B cell (primary cell): ENCODE data around the gene TRIO.

Experiments used
- CTCF ChIP-seq: fragments of 200-600 bp; IDR thresholded peaks from one replicate; pipeline ENCODE4 v1.8.0; 2022; ENCODE audit warnings: antibody characterized with exemption, mild to moderate bottlenecking
- EZH2 ChIP-seq: IDR thresholded peaks from 2 replicates; pipeline ENCODE4 v1.6.1; 2012; ENCODE audit warnings: borderline replicate concordance, low read depth, mild to moderate bottlenecking, moderate library complexity, low read length; ENCODE audit not compliant: insufficient read depth, poor library complexity, severe bottlenecking

GRCh38 chr5:14110680-14111079 lies 32.5 kb upstream of the TRIO start:
- TF ChIP-seq CTCF (no peak), EZH2 (no peak)
